GM23248 (cell line): ENCODE measurements around the gene BAX.

Experiments used
- EZH2 ChIP-seq: fragments of 200-600 bp; sonication (generic); IDR thresholded peaks from 2 replicates; pipeline ENCODE4 v1.6.1; 2018; ENCODE audit warnings: antibody characterized with exemption, mild to moderate bottlenecking; ENCODE audit not compliant: insufficient read depth, poor library complexity, severe bottlenecking
- EZH2phosphoT487 ChIP-seq: fragments of 200-600 bp; sonication (generic); IDR thresholded peaks from 2 replicates; pipeline ENCODE4 v1.6.1; 2018; ENCODE audit warnings: antibody characterized with exemption, moderate library complexity, mild to moderate bottlenecking, low read depth; ENCODE audit not compliant: insufficient read depth

GRCh38 chr19:48997972-48998371, 43.3 kb downstream of the BAX start:
- no peak for TF ChIP-seq EZH2phosphoT487
- no peak for TF ChIP-seq EZH2
